Measurements from ENCODE around the gene MED27. TPM values are rescaled to one million over a fixed set of nuclear protein-coding genes. Genes with fewer than 3 reads are reported as not detected.

MED27 gene
- total RNA-seq, 2 donors from 2014 or later = 29.0 to 30.5 TPM

- Mint-ChIP-seq H3K27ac (no peak overlapping the region), H3K4me1 (ENCODE audit: low read depth) (peaks cover 11% of the 10 kb centered on the region), H3K27me3 (ENCODE audit: low read depth) (no peaks in the 10 kb centered on the region), H3K36me3 (ENCODE audit: insufficient read depth in 2 of 2) (no peaks in the 10 kb centered on the region), H3K4me3 (no peak overlapping the region), H3K9me3 (no peaks in the 10 kb centered on the region)
- ATAC-seq (replicated peaks in 1 of 2) = no peak
- no peak for DNase-seq
Measured at GRCh38 chr9:132049323-132049882, 30.3 kb downstream of the MED27 start.

- H3K4me1 Mint-ChIP-seq (ENCODE audit: low read depth) = peaks cover 11% of the 10 kb centered on the region
- no peak overlapping the region for H3K27ac Mint-ChIP-seq
- ATAC-seq (replicated peaks in 1 of 2) (no peak), DNase-seq (no peak)
- H3K4me3 Mint-ChIP-seq = no peak overlapping the region
- no peaks in the 10 kb centered on the region for H3K9me3 Mint-ChIP-seq
- no peaks in the 10 kb centered on the region for H3K27me3 Mint-ChIP-seq (ENCODE audit: low read depth)
- no peaks in the 10 kb centered on the region for H3K36me3 Mint-ChIP-seq (ENCODE audit: insufficient read depth in 2 of 2)
Measured at GRCh38 chr9:132048201-132048600, 31.5 kb downstream of the MED27 start.

- no peak for DNase-seq
- Mint-ChIP-seq H3K27me3 (ENCODE audit: low read depth) (no peaks in the 10 kb centered on the region), H3K9me3 (no peaks in the 10 kb centered on the region), H3K36me3 (ENCODE audit: insufficient read depth in 2 of 2) (no peaks in the 10 kb centered on the region), H3K4me3 (no peak overlapping the region), H3K4me1 (ENCODE audit: low read depth) (peaks cover 11% of the 10 kb centered on the region), H3K27ac (no peak overlapping the region)
- no peak for ATAC-seq (replicated peaks in 1 of 2)
Measured at GRCh38 chr9:132046456-132046855, 33.2 kb downstream of the MED27 start.

GRCh38 chr9:132044176-132044875 is 35.3 kb downstream of the MED27 start:
- Mint-ChIP-seq H3K4me1 (ENCODE audit: low read depth) (peaks cover 10% of the 10 kb centered on the region), H3K9me3 (no peaks in the 10 kb centered on the region), H3K27me3 (ENCODE audit: low read depth) (no peaks in the 10 kb centered on the region), H3K4me3 (no peak overlapping the region), H3K27ac (no peak overlapping the region), H3K36me3 (ENCODE audit: insufficient read depth in 2 of 2) (no peaks in the 10 kb centered on the region)
- no peak for ATAC-seq (replicated peaks in 1 of 2)
- no peak for DNase-seq

GRCh38 chr9:132043708-132044107 is 36.0 kb downstream of the MED27 start:
- ATAC-seq (replicated peaks in 1 of 2) (no peak), DNase-seq (no peak)
- Mint-ChIP-seq H3K27me3 (ENCODE audit: low read depth) (no peaks in the 10 kb centered on the region), H3K27ac (no peak overlapping the region), H3K9me3 (no peaks in the 10 kb centered on the region), H3K36me3 (ENCODE audit: insufficient read depth in 2 of 2) (no peaks in the 10 kb centered on the region), H3K4me1 (ENCODE audit: low read depth) (peaks cover 4% of the 10 kb centered on the region), H3K4me3 (no peak overlapping the region)

GRCh38 chr9:132042324-132042723 is 37.3 kb downstream of the MED27 start:
- Mint-ChIP-seq H3K4me3 (no peak overlapping the region), H3K27me3 (ENCODE audit: low read depth) (no peaks in the 10 kb centered on the region), H3K4me1 (ENCODE audit: low read depth) (no peaks in the 10 kb centered on the region), H3K27ac (no peak overlapping the region), H3K36me3 (ENCODE audit: insufficient read depth in 2 of 2) (no peaks in the 10 kb centered on the region), H3K9me3 (no peaks in the 10 kb centered on the region)
- DNase-seq (no peak), ATAC-seq (replicated peaks in 1 of 2) (no peak)

- Mint-ChIP-seq H3K27ac (no peak overlapping the region), H3K36me3 (ENCODE audit: insufficient read depth in 2 of 2) (no peaks in the 10 kb centered on the region), H3K27me3 (ENCODE audit: low read depth) (no peaks in the 10 kb centered on the region), H3K4me3 (no peak overlapping the region), H3K9me3 (no peaks in the 10 kb centered on the region), H3K4me1 (ENCODE audit: low read depth) (peaks cover 2% of the 10 kb centered on the region)
- no peak for DNase-seq
- no peak for ATAC-seq (replicated peaks in 1 of 2)
Measured at GRCh38 chr9:132041798-132042197, 37.9 kb downstream of the MED27 start.

GRCh38 chr9:132040808-132041207 is 38.9 kb downstream of the MED27 start:
- DNase-seq (no peak), ATAC-seq (replicated peaks in 1 of 2) (no peak)
- Mint-ChIP-seq H3K27ac (no peak overlapping the region), H3K36me3 (ENCODE audit: insufficient read depth in 2 of 2) (no peaks in the 10 kb centered on the region), H3K9me3 (no peaks in the 10 kb centered on the region), H3K4me1 (ENCODE audit: low read depth) (peaks cover 12% of the 10 kb centered on the region), H3K27me3 (ENCODE audit: low read depth) (no peaks in the 10 kb centered on the region), H3K4me3 (no peak overlapping the region)

GRCh38 chr9:132040246-132040645 is 39.4 kb downstream of the MED27 start:
- no peaks in the 10 kb centered on the region for H3K27me3 Mint-ChIP-seq (ENCODE audit: low read depth)
- no peak for ATAC-seq (replicated peaks in 1 of 2)

GRCh38 chr9:132039284-132039683 is 40.4 kb downstream of the MED27 start:
- Mint-ChIP-seq H3K4me1 (ENCODE audit: low read depth) (peaks cover 26% of the 10 kb centered on the region), H3K36me3 (ENCODE audit: insufficient read depth in 2 of 2) (no peaks in the 10 kb centered on the region), H3K27ac (no peak overlapping the region), H3K27me3 (ENCODE audit: low read depth) (no peaks in the 10 kb centered on the region), H3K4me3 (no peak overlapping the region), H3K9me3 (no peaks in the 10 kb centered on the region)
- no peak for DNase-seq
- ATAC-seq (replicated peaks in 1 of 2) = no peak

More at GRCh38 chr9:132040246-132040645, 39.4 kb downstream of the MED27 start:
- DNase-seq = no peak
- no peak overlapping the region for H3K27ac Mint-ChIP-seq
- no peak overlapping the region for H3K4me3 Mint-ChIP-seq
- H3K9me3 Mint-ChIP-seq = no peaks in the 10 kb centered on the region
- peaks cover 18% of the 10 kb centered on the region for H3K4me1 Mint-ChIP-seq (ENCODE audit: low read depth)
- H3K36me3 Mint-ChIP-seq (ENCODE audit: insufficient read depth in 2 of 2) = no peaks in the 10 kb centered on the region

GRCh38 chr9:132037458-132037857 is 42.2 kb downstream of the MED27 start:
- Mint-ChIP-seq H3K4me3 (no peak overlapping the region), H3K27me3 (ENCODE audit: low read depth) (no peaks in the 10 kb centered on the region), H3K9me3 (no peaks in the 10 kb centered on the region), H3K4me1 (ENCODE audit: low read depth) (peaks cover 44% of the 10 kb centered on the region), H3K27ac (no peak overlapping the region), H3K36me3 (ENCODE audit: insufficient read depth in 2 of 2) (no peaks in the 10 kb centered on the region)
- ATAC-seq (replicated peaks in 1 of 2) (no peak), DNase-seq (no peak)

GRCh38 chr9:132036521-132036920 is 43.1 kb downstream of the MED27 start:
- Mint-ChIP-seq H3K4me3 (no peak overlapping the region), H3K4me1 (ENCODE audit: low read depth) (peaks cover 51% of the 10 kb centered on the region), H3K27me3 (ENCODE audit: low read depth) (no peaks in the 10 kb centered on the region), H3K27ac (no peak overlapping the region), H3K9me3 (no peaks in the 10 kb centered on the region), H3K36me3 (ENCODE audit: insufficient read depth in 2 of 2) (no peaks in the 10 kb centered on the region)
- ATAC-seq (replicated peaks in 1 of 2) (no peak), DNase-seq (no peak)

GRCh38 chr9:132035679-132036078 is 44.0 kb downstream of the MED27 start:
- peaks cover 59% of the 10 kb centered on the region for H3K4me1 Mint-ChIP-seq (ENCODE audit: low read depth)
- H3K27ac Mint-ChIP-seq = no peak overlapping the region
- H3K27me3 Mint-ChIP-seq (ENCODE audit: low read depth) = no peaks in the 10 kb centered on the region

More at GRCh38 chr9:132035679-132036078, 44.0 kb downstream of the MED27 start:
- DNase-seq (no peak), ATAC-seq (replicated peaks in 1 of 2) (no peak)
- Mint-ChIP-seq H3K4me3 (no peak overlapping the region), H3K9me3 (no peaks in the 10 kb centered on the region), H3K36me3 (ENCODE audit: insufficient read depth in 2 of 2) (no peaks in the 10 kb centered on the region)

All from activated T-cell treated with anti-CD3 and anti-CD28 coated beads, Interleukin-2, amount 50 U/mL, for 72 hours (primary cell).